GM10248 (cell line): Measurements from ENCODE around the gene STRA8.

Source experiments
- CTCF ChIA-PET: fragments of 300-600 bp; sonication (Branson Sonifier 250); formaldehyde crosslinking; extraction: SDS; loops from one replicate; lab custom pipeline; 2021; ENCODE audit warnings: antibody characterized with exemption; lab: Yijun Ruan, JAX
- POLR2A ChIA-PET: fragments of 350-650 bp; sonication (Branson Sonifier 250); formaldehyde crosslinking; extraction: SDS; loops from one replicate; lab custom pipeline; 2020; ENCODE audit warnings: antibody characterized with exemption; lab: Yijun Ruan, JAX
- DNase-seq: peaks from one replicate; pipeline ENCODE4 v3.0.0; 2012; ENCODE audit errors: extremely low spot score
- TF ChIP-seq, protein P1 (sequence below): IDR thresholded peaks from 2 replicates; pipeline ENCODE4 v1.5.1; 2012; ENCODE audit warnings: mild to moderate bottlenecking, low read depth; ENCODE audit errors: extremely low read depth, missing control alignments, control extremely low read depth

The STRA8 gene

DNA sequence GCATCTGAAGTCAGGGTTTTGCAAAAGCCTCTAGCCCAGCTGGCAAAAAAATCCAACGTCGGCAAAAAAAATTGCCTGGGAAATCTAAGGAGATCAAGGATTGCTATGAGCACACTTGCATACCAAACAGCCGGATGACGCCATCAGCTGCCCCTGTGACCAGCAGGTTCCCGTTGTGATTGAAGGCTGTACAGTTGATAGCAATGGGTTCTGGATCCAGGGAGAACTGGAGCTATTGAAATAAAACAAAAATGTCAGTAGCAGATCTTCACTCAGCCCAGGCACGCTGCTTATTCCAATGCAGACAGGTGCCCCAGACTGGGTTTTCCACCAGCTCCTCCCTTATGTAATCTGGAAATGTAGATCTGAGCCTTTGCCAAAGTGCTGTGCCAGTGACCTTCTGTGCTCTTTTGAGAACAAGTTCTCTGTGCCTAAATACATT, 44.4 kb upstream of the STRA8 start:
- POLR2A ChIA-PET = interaction anchor here (1.9 to 2.1 kb wide), 2 partner anchors 15 to 21 kb away, joined by 5 to 18 read pairs; partner anchors contain the start of gene WDR91
- TF ChIP-seq, protein P1, sequence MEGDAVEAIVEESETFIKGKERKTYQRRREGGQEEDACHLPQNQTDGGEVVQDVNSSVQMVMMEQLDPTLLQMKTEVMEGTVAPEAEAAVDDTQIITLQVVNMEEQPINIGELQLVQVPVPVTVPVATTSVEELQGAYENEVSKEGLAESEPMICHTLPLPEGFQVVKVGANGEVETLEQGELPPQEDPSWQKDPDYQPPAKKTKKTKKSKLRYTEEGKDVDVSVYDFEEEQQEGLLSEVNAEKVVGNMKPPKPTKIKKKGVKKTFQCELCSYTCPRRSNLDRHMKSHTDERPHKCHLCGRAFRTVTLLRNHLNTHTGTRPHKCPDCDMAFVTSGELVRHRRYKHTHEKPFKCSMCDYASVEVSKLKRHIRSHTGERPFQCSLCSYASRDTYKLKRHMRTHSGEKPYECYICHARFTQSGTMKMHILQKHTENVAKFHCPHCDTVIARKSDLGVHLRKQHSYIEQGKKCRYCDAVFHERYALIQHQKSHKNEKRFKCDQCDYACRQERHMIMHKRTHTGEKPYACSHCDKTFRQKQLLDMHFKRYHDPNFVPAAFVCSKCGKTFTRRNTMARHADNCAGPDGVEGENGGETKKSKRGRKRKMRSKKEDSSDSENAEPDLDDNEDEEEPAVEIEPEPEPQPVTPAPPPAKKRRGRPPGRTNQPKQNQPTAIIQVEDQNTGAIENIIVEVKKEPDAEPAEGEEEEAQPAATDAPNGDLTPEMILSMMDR = no peak
- no peak for DNase-seq
- CTCF ChIA-PET = interaction anchor here (0.6 to 6.3 kb wide), 10 partner anchors 8 to 329 kb away, joined by 3 to 25 read pairs (median 10); partner anchors contain the start of genes AGBL3, CYREN and WDR91

DNA sequence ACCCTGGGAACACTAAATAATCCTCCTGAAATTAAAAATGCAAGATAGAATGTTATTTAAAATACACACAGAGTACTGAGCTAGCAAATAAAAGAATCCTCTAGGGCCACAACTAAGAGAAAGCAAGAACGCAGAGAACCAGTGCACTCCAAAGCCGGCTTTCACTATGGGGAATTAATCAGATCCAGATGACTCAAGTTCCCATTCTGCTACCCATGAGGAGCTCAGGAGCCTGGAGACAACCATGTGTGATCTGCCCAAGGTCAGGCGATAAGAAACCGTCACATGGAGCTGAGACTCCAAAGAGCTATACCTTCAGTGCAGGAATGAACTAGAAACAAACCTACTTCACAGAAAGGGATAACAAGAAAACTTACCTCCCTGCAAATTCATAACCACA, 43.7 kb upstream of the STRA8 start:
- TF ChIP-seq, protein P1 = no peak
- POLR2A ChIA-PET = interaction anchor here (0.9 to 1.9 kb wide), 2 partner anchors 13 to 14 kb away, joined by 3 to 5 read pairs; no protein-coding TSS in a partner anchor
- DNase-seq = no peak
- CTCF ChIA-PET = interaction anchor here (0.7 to 6.3 kb wide), 8 partner anchors 10 to 203 kb away, joined by 3 to 25 read pairs (median 5); partner anchors contain the start of genes AGBL3 and WDR91

DNA sequence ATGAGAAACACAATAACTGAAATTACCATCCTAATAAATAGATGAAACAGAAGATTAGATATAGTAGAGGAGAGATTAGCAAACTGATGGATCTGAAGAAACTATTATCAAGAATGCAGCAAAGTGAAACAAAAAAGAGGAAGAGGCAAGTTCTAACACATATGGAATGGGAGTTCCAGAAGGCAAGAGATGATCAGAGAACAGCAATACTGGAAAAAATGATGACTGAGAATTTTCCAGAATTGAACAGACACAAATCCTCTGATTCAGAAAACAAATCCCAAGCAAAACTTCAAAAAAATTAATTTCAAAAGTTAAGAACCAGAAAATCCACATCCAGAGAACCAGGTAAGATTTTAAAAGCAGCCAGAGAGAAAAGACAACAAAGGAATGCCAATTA, 42.9 kb upstream of the STRA8 start:
- ChIA-PET CTCF (interaction anchor here (0.7 to 6.3 kb wide), 7 partner anchors 9 to 63 kb away, joined by 3 to 25 read pairs (median 4); partner anchors contain the start of gene WDR91), POLR2A (interaction anchor here (0.9 kb wide), 1 partner anchor 12 kb away, joined by 3 read pairs; no protein-coding TSS in a partner anchor)
- TF ChIP-seq, protein P1 = no peak
- DNase-seq = no peak

DNA sequence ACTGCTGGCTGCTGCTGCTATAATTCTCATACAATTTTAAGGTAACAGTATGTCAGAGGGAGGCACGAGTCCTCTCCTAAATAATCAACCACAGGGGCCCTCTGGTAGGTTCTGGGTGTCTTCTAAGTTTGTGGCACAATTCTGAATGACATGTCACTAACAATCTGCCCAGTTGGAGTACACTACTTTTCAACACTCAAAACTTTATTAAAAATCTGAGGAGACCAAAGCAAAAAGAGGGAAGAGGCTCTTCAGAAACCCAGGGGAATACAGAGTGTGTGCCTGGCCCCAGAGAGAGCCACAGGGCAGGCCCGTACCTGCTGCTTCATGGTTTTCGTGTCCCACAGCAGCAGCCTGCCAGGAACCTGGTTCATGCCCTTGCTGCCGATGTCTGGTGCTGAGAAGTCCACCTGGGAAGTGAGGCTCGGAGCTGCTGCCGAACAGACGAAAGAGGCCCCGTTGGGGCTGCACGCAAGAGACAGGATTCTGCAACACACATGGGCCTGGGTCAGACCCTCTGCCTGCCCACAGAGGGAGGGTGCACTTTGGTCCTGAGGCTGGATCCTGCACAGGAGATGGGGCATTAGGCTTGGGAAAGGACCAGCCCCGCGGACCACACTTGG, 40.6 kb upstream of the STRA8 start:
- ChIA-PET CTCF (interaction anchor here (0.8 kb wide), 1 partner anchor 16 kb away, joined by 3 read pairs; no protein-coding TSS in a partner anchor), POLR2A (no interaction called here)
- no peak for DNase-seq
- TF ChIP-seq, protein P1 = no peak

DNA sequence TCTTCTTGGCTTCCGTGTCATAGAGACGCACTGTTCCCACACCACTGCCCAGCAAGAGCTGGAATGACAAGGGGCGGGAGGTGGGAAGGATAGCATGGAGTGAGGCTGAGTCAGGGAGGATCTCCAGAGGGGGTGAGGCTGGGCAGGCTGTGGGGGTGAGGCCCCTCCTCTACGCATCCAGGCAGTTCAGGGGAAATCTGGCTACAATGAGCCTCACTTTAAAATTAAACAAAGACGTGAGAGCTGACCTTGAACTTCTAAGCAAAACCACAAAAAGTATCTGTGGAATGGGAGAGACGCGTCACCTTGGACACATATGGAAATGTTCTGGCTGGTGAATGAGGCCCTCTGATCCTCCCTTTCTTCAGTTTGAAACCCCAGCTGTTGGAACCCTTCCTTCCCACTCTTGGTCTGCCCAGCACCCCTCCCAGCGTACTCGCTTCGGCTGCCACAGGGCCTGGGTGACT, 40.0 kb upstream of the STRA8 start:
- TF ChIP-seq, protein P1 = no peak
- ChIA-PET POLR2A (no interaction called here), CTCF (interaction anchor here (0.8 to 4.3 kb wide), 3 partner anchors 12 to 24 kb away, joined by 3 to 17 read pairs (median 3); partner anchors contain the start of gene CYREN)
- no peak for DNase-seq

DNA sequence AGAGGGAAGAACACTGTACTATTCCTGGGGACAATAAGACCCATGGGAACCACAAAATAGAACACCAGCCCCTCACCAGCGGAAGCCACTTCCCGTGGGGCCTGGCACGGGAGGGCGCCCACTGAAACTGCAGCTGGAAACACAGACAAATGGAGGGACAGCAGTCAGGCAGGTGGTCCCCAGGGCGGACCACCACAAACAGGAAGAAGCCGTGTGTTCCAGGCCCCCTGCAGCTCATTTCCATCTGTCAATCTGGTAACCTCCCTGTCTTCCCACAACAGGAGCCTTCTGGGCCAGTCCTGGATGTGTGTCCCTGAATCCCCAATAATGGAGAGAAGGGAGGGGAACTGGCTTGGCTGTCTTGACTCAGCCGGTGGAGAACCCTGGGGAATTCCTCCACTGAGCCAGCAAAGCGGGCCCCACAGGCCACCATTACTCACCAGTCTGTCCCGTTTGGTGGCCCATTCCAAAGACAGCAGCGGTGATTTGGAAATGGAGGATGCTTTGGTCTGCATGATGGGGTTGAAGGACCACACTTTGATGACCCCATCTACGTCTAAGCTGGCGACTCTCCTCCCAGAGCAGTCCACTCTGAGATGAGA, 39.0 kb upstream of the STRA8 start:
- ChIA-PET POLR2A (no interaction called here), CTCF (interaction anchor here (0.9 to 4.3 kb wide), 4 partner anchors 8 to 25 kb away, joined by 3 to 17 read pairs (median 8); partner anchors contain the start of gene CYREN)
- TF ChIP-seq, protein P1 = no peak
- no peak for DNase-seq
